Right cardiac atrium (tissue), 5 donors: ENCODE results near the gene SGCD. TPM values are rescaled to one million over a fixed set of nuclear protein-coding genes. Genes with fewer than 3 reads are reported as not detected.

Experiments
- ATAC-seq, 2 donors: fragments of 200-7000 bp; cut with Tn5 transposase; one replicate each; pipeline versions ENCODE4 v1.8.0 to v1.9.1; 2020; ENCODE audit warnings: moderate library complexity in 2 of 2, mild to moderate bottlenecking in 1 of 2
- DNase-seq, 3 donors: peaks; one replicate each; pipeline ENCODE4 v3.0.0-alpha.2; 2020
- H3K27ac ChIP-seq: one replicate; pipeline ENCODE4 v1.5.1; 2013; ENCODE audit warnings: mild to moderate bottlenecking, low read length, control low read depth, moderate library complexity
- H3K27me3 ChIP-seq: one replicate; pipeline ENCODE4 v1.6.1; 2013; ENCODE audit not compliant: control insufficient read depth, insufficient read depth
- H3K4me1 ChIP-seq: one replicate; pipeline ENCODE4 v1.6.1; 2013; ENCODE audit warnings: low read length; ENCODE audit not compliant: control insufficient read depth, insufficient read depth
- H3K4me3 ChIP-seq: one replicate; pipeline ENCODE4 v1.5.1; 2013; ENCODE audit warnings: low read length, control low read depth
- H3K9me3 ChIP-seq: one replicate; pipeline ENCODE4 v1.6.1; 2013; ENCODE audit warnings: low read length; ENCODE audit not compliant: control insufficient read depth
- WGBS: extraction: QIAGEN DNeasy Blood & Tissue Kit; methylation state at CpG from one replicate; pipeline ENCODE4 v1.1.7; 2013; 5-methylcytosine and 5-hydroxymethylcytosine counted together
- intact Hi-C, 4 donors: fragments of 100-400 bp; cut with DNase I; formaldehyde crosslinking; loops; one replicate each; pipeline versions ENCODE4 v1.11.0 to v1.14.0; 2022 to 2023
- polyA plus RNA-seq: library from polyadenylated mRNA; stranded (reverse); fragments of 200-250 nt; gene quantifications from one replicate; pipeline ENCODE4 v1.2.3, GENCODE V29; 2013
- total RNA-seq, 4 donors: library from RNA; stranded (reverse); fragmentation: NEBNext Ultra II Directional; extraction: Animal tissue kit (Norgen Biotek cat#: 25700); gene quantifications; one replicate each; pipeline ENCODE4 v1.2.1, GENCODE V29; 2021
- donor health status: healthy with polysubstance abuse.
- donor health status: DM: no; HTN: yes; CAD: no.
- donor health status: DM: no; HTN: no; CAD: no.
- donor health status: DM: no; HTN: yes; CAD: no; lungs with severe emphysema.
- donor health status: DM: yes; HTN: yes; CAD: no.

Gene SGCD
- total and polyA plus RNA-seq, 5 donors, result 23.2 to 151 (median 75.8) TPM

DNA sequence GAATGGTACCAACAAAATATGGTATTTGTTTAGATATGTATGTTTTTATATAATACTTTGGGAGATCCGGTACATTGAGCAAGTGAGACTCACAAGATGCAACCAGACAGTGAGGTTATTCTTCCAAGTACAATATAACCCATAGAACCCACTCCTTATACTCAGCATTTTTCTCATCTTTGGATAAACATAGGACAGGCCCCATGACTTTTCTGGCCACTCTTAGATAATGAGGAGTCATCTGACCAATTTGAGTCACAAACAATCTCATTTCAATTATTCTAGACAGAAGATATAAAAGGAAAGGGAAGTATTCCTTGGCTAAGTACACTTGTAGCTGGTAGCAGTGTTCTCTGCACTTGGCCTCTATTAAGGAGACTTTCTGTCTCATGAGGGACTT lies 150.2 kb downstream of the SGCD start:
- Histone ChIP-seq H3K27ac (no peak overlapping the region), H3K4me1 (peaks cover 16% of the 10 kb centered on the region), H3K9me3 (no peaks in the 10 kb centered on the region), H3K27me3 (no peaks in the 10 kb centered on the region), H3K4me3 (no peak overlapping the region)
- no peak for DNase-seq
- WGBS, result 60% methylated on average over 1 of the region's 1 CpG
- ATAC-seq, result no peak
- intact Hi-C loops, result no loop called here

GRCh38 chr5:156479849-156480248 lies 152.9 kb downstream of the SGCD start:
- DNase-seq, result peak in 1 of 3 donors; percentile 32
- Histone ChIP-seq H3K9me3 (no peaks in the 10 kb centered on the region), H3K27me3 (no peaks in the 10 kb centered on the region), H3K4me3 (no peak overlapping the region), H3K4me1 (peaks cover 12% of the 10 kb centered on the region), H3K27ac (no peak overlapping the region)
- 91% methylated on average over 1 of the region's 1 CpG for WGBS
- intact Hi-C loops, result no loop called here
- ATAC-seq, result no peak

DNA sequence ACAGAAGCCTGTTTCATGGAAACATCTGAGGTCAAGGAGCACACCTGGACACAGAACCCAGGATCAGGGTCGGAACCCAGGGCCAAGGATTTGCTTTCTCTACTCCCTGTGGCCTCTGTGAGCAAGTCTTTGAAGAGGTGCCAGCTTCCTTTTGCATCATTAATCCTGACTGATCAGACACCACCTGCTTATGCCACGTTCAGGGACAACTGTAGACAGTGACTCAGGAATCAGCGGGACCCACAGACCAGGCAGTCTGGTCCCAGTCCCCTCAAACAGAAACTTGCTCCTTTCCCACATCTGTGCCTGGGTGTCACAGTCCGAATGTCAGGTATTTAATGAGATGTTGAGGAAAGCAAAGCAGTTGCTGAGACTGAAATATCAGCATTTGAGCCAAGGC lies 154.8 kb downstream of the SGCD start:
- 68% methylated on average over 4 of the region's 4 CpGs for WGBS
- H3K27ac ChIP-seq, result no peak overlapping the region
- H3K4me1 ChIP-seq, result peaks cover 8% of the 10 kb centered on the region
- H3K9me3 ChIP-seq, result no peaks in the 10 kb centered on the region
- intact Hi-C loops, result no loop called here
- ATAC-seq (no peak), DNase-seq (no peak)
- H3K27me3 ChIP-seq, result no peaks in the 10 kb centered on the region
- H3K4me3 ChIP-seq, result no peak overlapping the region

- no peaks in the 10 kb centered on the region for H3K27me3 ChIP-seq
- no peak overlapping the region for H3K4me3 ChIP-seq
- H3K9me3 ChIP-seq, result no peaks in the 10 kb centered on the region
- peaks cover 8% of the 10 kb centered on the region for H3K4me1 ChIP-seq
- no peak overlapping the region for H3K27ac ChIP-seq
- DNase-seq (no peak), ATAC-seq (no peak)
- intact Hi-C loops, result no loop called here
These were observed 155.9 kb downstream of the SGCD start for GRCh38 chr5:156482818-156483217.

DNA sequence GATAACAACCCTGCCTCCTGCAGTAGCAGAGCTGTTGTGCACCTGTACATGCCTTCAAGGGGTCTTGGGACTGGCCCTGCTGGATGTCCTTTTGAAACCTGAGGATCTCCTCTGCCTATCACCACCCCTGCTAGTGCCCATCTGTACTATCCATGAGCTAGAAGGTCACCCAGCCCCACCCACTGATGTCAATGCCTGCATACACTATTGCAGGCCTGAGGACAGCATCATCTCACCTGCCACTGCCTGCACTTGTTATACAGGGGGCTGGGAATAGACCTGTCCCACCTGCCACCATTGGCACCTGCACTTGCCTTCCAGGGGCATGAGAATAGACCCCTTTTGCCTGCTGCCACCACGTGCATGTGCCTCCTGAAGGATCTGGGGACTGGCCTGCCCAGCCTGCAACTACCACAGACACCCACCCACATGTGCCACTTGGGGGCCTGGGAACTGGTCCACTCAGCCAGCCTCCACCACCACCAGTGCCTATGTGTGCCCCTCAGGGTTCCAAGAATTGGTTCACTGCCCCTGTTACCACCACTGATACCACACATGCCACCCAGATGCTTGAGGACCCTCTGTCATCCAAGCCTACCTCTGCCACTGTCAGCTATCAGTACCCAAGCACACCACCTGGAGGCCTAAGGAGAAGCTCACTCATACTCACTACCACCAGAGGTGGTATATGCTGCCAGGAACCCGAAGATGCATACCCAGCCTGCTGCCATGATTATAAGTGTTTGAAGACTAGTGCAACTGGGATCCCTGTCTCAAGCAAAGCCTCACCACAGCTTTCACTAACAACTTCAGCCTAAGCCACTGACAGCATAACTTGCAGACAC lies 159.7 kb downstream of the SGCD start:
- ATAC-seq (peak; percentile 24 to 34), DNase-seq (no peak)
- Histone ChIP-seq H3K4me3 (no peak overlapping the region), H3K27me3 (no peaks in the 10 kb centered on the region), H3K4me1 (peaks cover 2% of the 10 kb centered on the region), H3K9me3 (no peaks in the 10 kb centered on the region), H3K27ac (no peak overlapping the region)
- intact Hi-C loops, result no loop called here
- WGBS, result 87% methylated on average over 2 of the region's 2 CpGs

DNA sequence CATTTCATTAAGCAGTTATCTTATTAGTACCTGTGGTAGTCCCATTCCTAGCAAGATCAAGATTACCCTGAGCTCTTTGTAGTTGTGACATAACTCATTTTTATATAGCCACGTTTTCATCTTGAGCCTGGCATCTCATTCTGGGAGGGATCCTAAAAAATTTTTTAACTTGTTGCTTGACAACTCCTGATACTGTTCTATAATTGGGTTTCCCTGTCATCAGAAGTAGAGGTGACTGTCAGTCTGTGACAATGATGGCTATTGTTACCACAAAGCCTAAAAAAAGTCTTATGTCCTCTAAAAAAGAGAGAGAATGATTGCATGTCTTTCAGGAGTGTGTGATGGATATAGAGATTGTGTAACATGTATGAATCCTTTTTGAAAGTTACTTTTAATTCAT lies 164.8 kb downstream of the SGCD start:
- WGBS, result 25% methylated on average over 1 of the region's 1 CpG
- ATAC-seq (peak in 1 of 2 donors; percentile 29), DNase-seq (no peak)
- Histone ChIP-seq H3K27ac (no peak overlapping the region), H3K4me1 (no peaks in the 10 kb centered on the region), H3K27me3 (no peaks in the 10 kb centered on the region), H3K4me3 (no peak overlapping the region), H3K9me3 (no peaks in the 10 kb centered on the region)
- intact Hi-C loops, result no loop called here

DNA sequence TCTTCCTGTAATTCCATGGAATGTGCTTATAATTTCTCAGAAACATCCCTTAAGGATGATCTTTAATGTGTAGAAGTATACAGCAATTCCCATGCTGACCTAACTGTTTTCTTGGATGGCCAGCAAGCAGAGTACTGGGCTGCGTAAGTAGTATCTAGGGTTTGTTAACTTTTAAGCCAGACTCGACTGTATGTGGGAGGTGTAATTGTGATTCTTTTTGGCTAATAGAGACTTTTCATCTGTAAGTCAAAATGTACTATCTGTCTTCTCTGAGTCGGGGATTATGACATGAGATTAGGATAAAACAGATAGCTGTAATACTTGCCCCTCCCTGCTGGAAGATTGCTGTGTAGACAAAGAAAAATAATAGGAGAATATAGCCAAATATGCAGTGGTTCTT lies 169.3 kb downstream of the SGCD start:
- ATAC-seq, result no peak
- H3K4me1 ChIP-seq, result peaks cover 5% of the 10 kb centered on the region
- no peak overlapping the region for H3K27ac ChIP-seq
- 43% methylated on average over 3 of the region's 3 CpGs for WGBS
- H3K4me3 ChIP-seq, result no peak overlapping the region
- H3K9me3 ChIP-seq, result no peaks in the 10 kb centered on the region
- no peak for DNase-seq
- H3K27me3 ChIP-seq, result no peaks in the 10 kb centered on the region
- intact Hi-C loops, result no loop called here

DNA sequence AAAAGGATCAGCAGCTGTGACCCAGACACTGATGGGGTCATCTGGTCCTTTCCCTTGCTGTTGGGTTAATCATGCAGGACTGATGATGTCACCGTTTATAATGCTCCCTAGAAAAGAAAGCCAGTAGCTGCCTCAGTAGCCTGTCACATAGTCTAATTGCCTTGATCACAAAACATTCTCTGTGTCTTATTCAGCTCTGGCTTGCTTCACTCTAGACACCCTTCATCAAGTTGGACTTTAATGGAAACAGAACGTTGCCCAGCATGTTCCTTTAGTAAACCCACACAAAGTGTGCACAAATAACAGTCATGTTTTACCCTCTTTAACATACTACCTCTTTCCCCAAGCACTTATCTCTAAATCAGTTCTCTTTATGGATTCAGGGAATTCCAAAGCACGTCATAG lies 170.8 kb downstream of the SGCD start:
- peak in 1 of 2 donors; percentile 63 for ATAC-seq
- H3K4me1 ChIP-seq, result peaks cover 5% of the 10 kb centered on the region
- no peak for DNase-seq
- H3K9me3 ChIP-seq, result no peaks in the 10 kb centered on the region
- no peak overlapping the region for H3K4me3 ChIP-seq
- no peaks in the 10 kb centered on the region for H3K27me3 ChIP-seq
- no peak overlapping the region for H3K27ac ChIP-seq
- intact Hi-C loops, result no loop called here
- WGBS, result 32% methylated on average over 3 of the region's 3 CpGs

DNA sequence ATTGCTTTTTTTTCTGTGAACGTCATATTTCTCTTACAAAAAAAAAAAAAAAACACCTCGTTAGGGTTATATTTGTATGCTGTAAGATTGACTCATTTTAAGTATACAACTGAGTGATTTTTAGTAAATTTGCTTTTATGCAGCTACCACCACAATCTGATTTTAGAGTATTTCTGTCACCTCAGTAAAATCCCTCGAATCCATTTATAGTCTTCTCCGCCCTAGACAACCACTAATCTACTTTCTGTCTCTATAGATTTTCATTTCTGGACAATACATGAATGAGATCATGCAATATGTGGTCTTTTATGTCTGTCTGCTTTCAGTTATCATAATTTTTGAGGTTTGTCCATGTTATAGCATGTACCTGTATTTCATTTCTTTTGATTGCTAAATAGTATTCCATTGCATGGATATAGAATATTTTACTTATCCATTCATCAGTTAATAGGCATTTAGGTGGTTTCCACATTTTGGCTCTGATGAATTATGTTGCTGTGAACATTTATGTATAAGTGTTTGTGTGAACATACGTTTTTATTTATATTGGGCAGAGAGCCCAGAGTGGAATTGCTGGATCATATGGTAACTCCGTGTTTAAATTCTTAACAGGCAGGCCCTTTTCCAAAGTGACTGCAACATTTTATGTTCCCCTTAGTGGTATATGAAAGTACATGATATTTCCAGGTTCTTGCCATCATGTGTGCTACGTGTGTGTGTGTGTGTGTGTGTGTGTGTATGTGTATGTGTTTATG lies 171.4 kb downstream of the SGCD start:
- DNase-seq, result no peak
- no peaks in the 10 kb centered on the region for H3K9me3 ChIP-seq
- no peak for ATAC-seq
- intact Hi-C loops, result no loop called here
- H3K27ac ChIP-seq, result no peak overlapping the region
- peaks cover 5% of the 10 kb centered on the region for H3K4me1 ChIP-seq
- no peaks in the 10 kb centered on the region for H3K27me3 ChIP-seq
- WGBS, result 65% methylated on average over 7 of the region's 7 CpGs
- no peak overlapping the region for H3K4me3 ChIP-seq

DNA sequence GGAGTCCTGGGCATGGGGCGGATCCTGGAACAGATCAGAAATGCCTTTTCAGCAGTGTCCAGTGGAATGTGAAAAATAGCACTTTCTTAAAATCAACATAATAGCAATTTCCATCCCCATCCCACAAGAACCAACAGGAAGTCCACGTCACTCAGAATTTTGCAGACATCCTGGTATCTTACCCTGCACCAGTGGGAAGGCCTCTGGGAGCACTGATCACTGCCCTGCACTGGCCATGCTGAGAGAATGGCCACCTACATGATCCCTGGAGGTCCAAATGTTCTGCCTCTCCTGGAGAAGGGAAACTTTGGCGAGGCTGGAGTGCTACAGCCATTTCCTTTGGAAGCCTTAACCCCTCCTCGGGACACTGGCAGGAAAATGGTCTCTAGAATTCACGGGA lies 173.8 kb downstream of the SGCD start:
- DNase-seq (peak in 2 of 3 donors; percentile 34 to 49), ATAC-seq (peak; percentile 40 to 50)
- H3K9me3 ChIP-seq, result no peaks in the 10 kb centered on the region
- H3K4me3 ChIP-seq, result no peak overlapping the region
- no peak overlapping the region for H3K27ac ChIP-seq
- whole genome bisulfite sequencing, result 44% methylated on average over 5 of the region's 5 CpGs
- H3K4me1 ChIP-seq, result peaks cover 5% of the 10 kb centered on the region
- H3K27me3 ChIP-seq, result no peaks in the 10 kb centered on the region
- intact Hi-C loops, result no loop called here

DNA sequence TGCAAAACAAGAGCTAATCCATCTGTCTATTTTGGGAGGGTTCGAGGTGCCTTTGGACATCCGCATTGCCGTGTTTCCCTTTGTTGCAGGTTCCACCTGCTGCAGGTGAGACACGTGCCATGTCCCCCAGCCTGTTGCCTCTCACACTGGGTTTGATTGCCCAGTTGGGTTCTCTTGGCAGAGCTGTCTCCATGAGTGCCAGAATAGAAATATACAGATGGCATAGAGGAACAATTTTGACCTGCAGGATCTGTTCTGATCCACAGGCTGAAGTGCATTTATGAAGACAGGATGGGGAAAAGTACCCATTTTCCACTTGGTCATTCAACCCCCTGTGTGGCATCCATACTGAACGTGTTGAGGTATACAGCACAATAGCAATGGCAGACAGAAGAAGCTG lies 178.1 kb downstream of the SGCD start:
- peaks cover 5% of the 10 kb centered on the region for H3K4me1 ChIP-seq
- 90% methylated on average over 5 of the region's 5 CpGs for WGBS
- H3K27ac ChIP-seq, result no peak overlapping the region
- H3K27me3 ChIP-seq, result no peaks in the 10 kb centered on the region
- ATAC-seq (no peak), DNase-seq (no peak)
- H3K4me3 ChIP-seq, result no peak overlapping the region
- no peaks in the 10 kb centered on the region for H3K9me3 ChIP-seq
- intact Hi-C loops, result no loop called here
